Measurements from ENCODE around the gene KIAA1671. TPM values are rescaled to one million over a fixed set of nuclear protein-coding genes. Genes with fewer than 3 reads are reported as not detected.
A peak's percentile ranks its signal among the peaks of the same experiment; 100 is the strongest.

The KIAA1671 gene
- total and polyA plus RNA-seq, 9 of the 15 experiments (the other 6 are each of a cell fraction or from before 2014, with no cell fraction given): under 0.01 to 0.11 (median 0.02) TPM; not detected in 5

DNA sequence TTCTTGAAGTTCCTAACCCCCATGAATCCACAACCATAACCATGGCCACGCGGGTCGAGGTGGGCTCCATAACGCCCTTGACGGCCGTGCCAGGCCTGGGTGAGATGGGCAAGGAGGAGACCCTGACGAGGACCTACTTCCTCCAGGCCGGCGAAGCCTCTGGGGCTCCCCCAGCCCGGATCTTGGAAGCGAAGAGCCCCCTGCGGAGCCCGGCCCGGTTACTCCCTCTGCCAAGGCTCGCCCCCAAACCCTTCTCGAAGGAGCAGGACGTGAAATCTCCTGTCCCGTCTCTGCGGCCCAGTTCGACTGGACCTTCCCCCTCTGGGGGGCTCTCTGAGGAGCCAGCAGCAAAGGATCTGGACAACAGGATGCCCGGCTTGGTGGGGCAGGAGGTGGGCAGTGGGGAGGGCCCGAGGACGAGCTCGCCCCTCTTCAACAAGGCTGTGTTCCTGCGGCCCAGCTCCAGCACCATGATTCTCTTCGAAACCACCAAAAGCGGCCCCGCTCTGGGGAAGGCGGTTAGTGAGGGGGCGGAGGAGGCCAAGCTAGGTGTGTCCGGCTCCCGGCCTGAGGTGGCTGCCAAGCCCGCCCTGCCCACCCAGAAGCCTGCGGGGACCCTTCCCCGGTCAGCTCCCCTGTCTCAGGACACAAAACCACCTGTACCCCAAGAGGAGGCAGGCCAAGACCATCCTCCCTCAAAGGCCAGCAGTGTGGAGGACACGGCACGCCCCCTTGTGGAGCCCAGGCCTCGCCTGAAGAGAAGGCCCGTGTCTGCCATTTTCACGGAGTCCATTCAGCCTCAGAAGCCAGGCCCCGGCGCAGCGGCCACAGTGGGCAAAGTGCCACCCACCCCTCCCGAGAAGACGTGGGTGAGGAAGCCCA, 75.7 kb downstream of the KIAA1671 start (continued):
- TF ChIP-seq, protein P1, sequence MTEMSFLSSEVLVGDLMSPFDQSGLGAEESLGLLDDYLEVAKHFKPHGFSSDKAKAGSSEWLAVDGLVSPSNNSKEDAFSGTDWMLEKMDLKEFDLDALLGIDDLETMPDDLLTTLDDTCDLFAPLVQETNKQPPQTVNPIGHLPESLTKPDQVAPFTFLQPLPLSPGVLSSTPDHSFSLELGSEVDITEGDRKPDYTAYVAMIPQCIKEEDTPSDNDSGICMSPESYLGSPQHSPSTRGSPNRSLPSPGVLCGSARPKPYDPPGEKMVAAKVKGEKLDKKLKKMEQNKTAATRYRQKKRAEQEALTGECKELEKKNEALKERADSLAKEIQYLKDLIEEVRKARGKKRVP (CRISPR knock-in tag; IDR thresholded peaks at IDR 0.05): no peak
- TF ChIP-seq, protein P2, sequence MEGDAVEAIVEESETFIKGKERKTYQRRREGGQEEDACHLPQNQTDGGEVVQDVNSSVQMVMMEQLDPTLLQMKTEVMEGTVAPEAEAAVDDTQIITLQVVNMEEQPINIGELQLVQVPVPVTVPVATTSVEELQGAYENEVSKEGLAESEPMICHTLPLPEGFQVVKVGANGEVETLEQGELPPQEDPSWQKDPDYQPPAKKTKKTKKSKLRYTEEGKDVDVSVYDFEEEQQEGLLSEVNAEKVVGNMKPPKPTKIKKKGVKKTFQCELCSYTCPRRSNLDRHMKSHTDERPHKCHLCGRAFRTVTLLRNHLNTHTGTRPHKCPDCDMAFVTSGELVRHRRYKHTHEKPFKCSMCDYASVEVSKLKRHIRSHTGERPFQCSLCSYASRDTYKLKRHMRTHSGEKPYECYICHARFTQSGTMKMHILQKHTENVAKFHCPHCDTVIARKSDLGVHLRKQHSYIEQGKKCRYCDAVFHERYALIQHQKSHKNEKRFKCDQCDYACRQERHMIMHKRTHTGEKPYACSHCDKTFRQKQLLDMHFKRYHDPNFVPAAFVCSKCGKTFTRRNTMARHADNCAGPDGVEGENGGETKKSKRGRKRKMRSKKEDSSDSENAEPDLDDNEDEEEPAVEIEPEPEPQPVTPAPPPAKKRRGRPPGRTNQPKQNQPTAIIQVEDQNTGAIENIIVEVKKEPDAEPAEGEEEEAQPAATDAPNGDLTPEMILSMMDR (IDR thresholded peaks at IDR 0.05 in 2 of 3, conservative IDR thresholded peaks at IDR 0.05 in 1 of 3; ENCODE audit: insufficient read depth in 2 of 3, low read depth in 1 of 3, low read length in 3 of 3): peak; percentile 53 to 64 (median 62)
- TF ChIP-seq ZNF764 (CRISPR knock-in tag; IDR thresholded peaks at IDR 0.05; ENCODE audit: low read depth) (no peak), SOX6 (IDR thresholded peaks at IDR 0.05) (no peak)
- TF ChIP-seq, protein P3, sequence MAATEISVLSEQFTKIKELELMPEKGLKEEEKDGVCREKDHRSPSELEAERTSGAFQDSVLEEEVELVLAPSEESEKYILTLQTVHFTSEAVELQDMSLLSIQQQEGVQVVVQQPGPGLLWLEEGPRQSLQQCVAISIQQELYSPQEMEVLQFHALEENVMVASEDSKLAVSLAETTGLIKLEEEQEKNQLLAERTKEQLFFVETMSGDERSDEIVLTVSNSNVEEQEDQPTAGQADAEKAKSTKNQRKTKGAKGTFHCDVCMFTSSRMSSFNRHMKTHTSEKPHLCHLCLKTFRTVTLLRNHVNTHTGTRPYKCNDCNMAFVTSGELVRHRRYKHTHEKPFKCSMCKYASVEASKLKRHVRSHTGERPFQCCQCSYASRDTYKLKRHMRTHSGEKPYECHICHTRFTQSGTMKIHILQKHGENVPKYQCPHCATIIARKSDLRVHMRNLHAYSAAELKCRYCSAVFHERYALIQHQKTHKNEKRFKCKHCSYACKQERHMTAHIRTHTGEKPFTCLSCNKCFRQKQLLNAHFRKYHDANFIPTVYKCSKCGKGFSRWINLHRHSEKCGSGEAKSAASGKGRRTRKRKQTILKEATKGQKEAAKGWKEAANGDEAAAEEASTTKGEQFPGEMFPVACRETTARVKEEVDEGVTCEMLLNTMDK (IDR thresholded peaks at IDR 0.05; ENCODE audit: borderline replicate concordance, insufficient read depth, low read depth, low read length, poor library complexity, severe bottlenecking): peak; percentile 89
